HUES48 (cell line): ENCODE results near the gene NCS1.

ENCODE experiments used
- H3K27ac ChIP-seq: one replicate; pipeline ENCODE4 v1.7.0; 2013; ENCODE audit warnings: low read depth, low read length, inconsistent platforms
- H3K27me3 ChIP-seq: 2 replicates; pipeline ENCODE4 v1.6.1; 2013; ENCODE audit warnings: mild to moderate bottlenecking, low read length; ENCODE audit not compliant: control insufficient read depth, insufficient read depth
- H3K36me3 ChIP-seq: 2 replicates; pipeline ENCODE4 v1.6.1; 2013; ENCODE audit warnings: low read length; ENCODE audit not compliant: control insufficient read depth, insufficient read depth
- H3K4me1 ChIP-seq: 2 replicates; pipeline ENCODE4 v1.6.1; 2013; ENCODE audit warnings: mild to moderate bottlenecking, low read length; ENCODE audit not compliant: control insufficient read depth, insufficient read depth
- H3K4me3 ChIP-seq: 2 replicates; pipeline ENCODE4 v1.5.1; 2013; ENCODE audit warnings: mild to moderate bottlenecking, low read depth, low read length
- H3K9ac ChIP-seq: 2 replicates; pipeline ENCODE4 v1.6.1; 2013; ENCODE audit warnings: mild to moderate bottlenecking, low read depth, low read length, moderate library complexity
- H3K9me3 ChIP-seq: 2 replicates; pipeline ENCODE4 v1.6.1; 2013; ENCODE audit warnings: low read length; ENCODE audit not compliant: control insufficient read depth, insufficient read depth

The NCS1 gene

DNA sequence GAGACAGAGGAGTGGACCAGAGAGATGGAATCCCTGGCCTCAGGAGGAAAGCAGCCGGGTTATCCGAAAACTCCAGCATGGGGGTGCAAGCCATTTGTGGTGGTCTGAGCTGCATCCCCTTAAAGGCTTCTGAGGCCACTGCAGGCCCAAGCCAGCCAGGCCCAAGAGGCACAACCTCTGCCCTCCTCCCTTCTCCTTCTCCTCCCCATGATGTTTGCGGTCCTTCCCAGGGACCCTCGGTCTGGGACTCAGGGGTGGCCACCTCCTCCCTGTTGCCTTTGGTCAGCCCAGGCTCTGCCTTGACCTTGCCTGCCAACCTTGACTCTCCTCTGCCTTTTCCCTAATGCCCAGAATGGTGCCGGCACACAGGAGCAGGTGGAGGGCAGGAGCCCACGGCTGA is 4.6 kb downstream of the NCS1 start:
- H3K36me3 ChIP-seq = 0 out of 2 replicates have a peak, but pooled peaks cover 4% of the 10 kb centered on the region
- H3K9me3 ChIP-seq = no peaks in the 10 kb centered on the region
- no peak overlapping the region for H3K4me3 ChIP-seq
- H3K27ac ChIP-seq = no peak overlapping the region
- H3K4me1 ChIP-seq = peaks cover 6% of the 10 kb centered on the region; the same call in 1 of the 2 replicates
- no peaks in the 10 kb centered on the region for H3K27me3 ChIP-seq
- H3K9ac ChIP-seq = no peak overlapping the region

GRCh38 chr9:130177898-130178805 is 5.9 kb downstream of the NCS1 start:
- Histone ChIP-seq H3K9ac (no peak overlapping the region), H3K27ac (no peak overlapping the region), H3K9me3 (no peaks in the 10 kb centered on the region), H3K4me3 (no peak overlapping the region), H3K27me3 (no peaks in the 10 kb centered on the region), H3K4me1 (peaks cover 10% of the 10 kb centered on the region; the same call in 1 of the 2 replicates), H3K36me3 (0 out of 2 replicates have a peak, but pooled peaks cover 4% of the 10 kb centered on the region)

GRCh38 chr9:130179331-130179907 is 7.2 kb downstream of the NCS1 start:
- no peaks in the 10 kb centered on the region for H3K9me3 ChIP-seq
- 0 out of 2 replicates have a peak, but pooled peaks cover 7% of the 10 kb centered on the region for H3K4me1 ChIP-seq
- H3K9ac ChIP-seq = no peak overlapping the region

GRCh38 chr9:130180516-130180915 is 8.3 kb downstream of the NCS1 start:
- no peak overlapping the region for H3K9ac ChIP-seq
- H3K27me3 ChIP-seq = no peaks in the 10 kb centered on the region
- no peak overlapping the region for H3K27ac ChIP-seq
- H3K9me3 ChIP-seq = no peaks in the 10 kb centered on the region
- 0 out of 2 replicates have a peak, but pooled peaks cover 4% of the 10 kb centered on the region for H3K36me3 ChIP-seq
- no peak overlapping the region for H3K4me3 ChIP-seq
- peaks cover 11% of the 10 kb centered on the region; the same call in 1 of the 2 replicates for H3K4me1 ChIP-seq

More at GRCh38 chr9:130179331-130179907, 7.2 kb downstream of the NCS1 start:
- H3K4me3 ChIP-seq = no peak overlapping the region
- H3K27ac ChIP-seq = no peak overlapping the region
- no peaks in the 10 kb centered on the region for H3K27me3 ChIP-seq
- H3K36me3 ChIP-seq = 0 out of 2 replicates have a peak, but pooled peaks cover 4% of the 10 kb centered on the region

- H3K27me3 ChIP-seq = no peaks in the 10 kb centered on the region
- 0 out of 2 replicates have a peak, but pooled peaks cover 4% of the 10 kb centered on the region for H3K36me3 ChIP-seq
- H3K9me3 ChIP-seq = no peaks in the 10 kb centered on the region
- H3K9ac ChIP-seq = no peak overlapping the region
- H3K27ac ChIP-seq = no peak overlapping the region
- H3K4me3 ChIP-seq = no peak overlapping the region
- H3K4me1 ChIP-seq = peaks cover 25% of the 10 kb centered on the region
Observed at GRCh38 chr9:130181678-130182380, 9.6 kb downstream of the NCS1 start.

DNA sequence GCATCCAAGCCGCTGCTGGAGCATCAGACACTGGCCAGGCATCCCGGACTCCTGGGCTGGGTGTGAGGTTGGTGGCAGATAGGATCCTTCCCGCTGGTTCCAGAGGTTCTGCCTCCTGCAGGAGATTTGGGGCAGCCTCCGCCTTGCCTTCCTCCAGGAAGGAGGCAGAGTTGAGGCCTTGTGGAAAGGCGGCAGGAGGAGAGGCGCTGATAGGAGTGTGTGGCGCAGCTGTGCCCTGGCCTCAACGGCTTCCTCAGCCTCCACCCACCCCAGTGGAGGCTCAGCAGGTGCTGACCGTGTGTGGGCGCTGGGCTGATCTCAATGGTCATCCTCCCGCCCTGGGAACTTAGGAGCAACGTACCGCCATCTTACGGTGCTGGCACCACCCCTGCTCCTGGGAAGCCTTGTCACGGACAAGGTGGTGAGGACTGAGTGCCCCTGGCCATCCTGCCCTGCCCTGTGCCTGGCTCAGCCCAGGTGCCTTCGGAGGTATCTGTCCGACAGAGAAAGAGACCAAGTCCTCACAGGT is 10.2 kb downstream of the NCS1 start:
- H3K27ac ChIP-seq = peak overlapping the region; percentile 62
- H3K9ac ChIP-seq = no peak overlapping the region
- no peaks in the 10 kb centered on the region for H3K27me3 ChIP-seq
- no peak overlapping the region for H3K4me3 ChIP-seq
- 0 out of 2 replicates have a peak, but pooled peaks cover under 1% of the 10 kb centered on the region for H3K36me3 ChIP-seq
- peaks cover 31% of the 10 kb centered on the region for H3K4me1 ChIP-seq
- no peaks in the 10 kb centered on the region for H3K9me3 ChIP-seq

- H3K27ac ChIP-seq = peak overlapping the region; percentile 62
- no peaks in the 10 kb centered on the region for H3K36me3 ChIP-seq
- peaks cover 34% of the 10 kb centered on the region for H3K4me1 ChIP-seq
- H3K9me3 ChIP-seq = no peaks in the 10 kb centered on the region
- H3K27me3 ChIP-seq = no peaks in the 10 kb centered on the region
- H3K4me3 ChIP-seq = no peak overlapping the region
- no peak overlapping the region for H3K9ac ChIP-seq
Observed at GRCh38 chr9:130183133-130183762, 11.0 kb downstream of the NCS1 start.

GRCh38 chr9:130185017-130185416 is 12.8 kb downstream of the NCS1 start:
- no peaks in the 10 kb centered on the region for H3K9me3 ChIP-seq
- no peaks in the 10 kb centered on the region for H3K36me3 ChIP-seq
- H3K4me1 ChIP-seq = peaks cover 34% of the 10 kb centered on the region
- no peak overlapping the region for H3K4me3 ChIP-seq
- H3K27ac ChIP-seq = peak overlapping the region; percentile 64
- no peaks in the 10 kb centered on the region for H3K27me3 ChIP-seq
- H3K9ac ChIP-seq = no peak overlapping the region

GRCh38 chr9:130185490-130186031 is 13.4 kb downstream of the NCS1 start:
- Histone ChIP-seq H3K27ac (peak overlapping the region; percentile 64), H3K36me3 (no peaks in the 10 kb centered on the region), H3K9ac (no peak overlapping the region), H3K4me1 (peaks cover 34% of the 10 kb centered on the region), H3K9me3 (no peaks in the 10 kb centered on the region), H3K4me3 (no peak overlapping the region), H3K27me3 (no peaks in the 10 kb centered on the region)

- Histone ChIP-seq H3K4me1 (peaks cover 34% of the 10 kb centered on the region), H3K36me3 (no peaks in the 10 kb centered on the region), H3K27me3 (no peaks in the 10 kb centered on the region), H3K9ac (no peak overlapping the region), H3K4me3 (no peak overlapping the region), H3K9me3 (no peaks in the 10 kb centered on the region), H3K27ac (peak overlapping the region; percentile 64)
Observed at GRCh38 chr9:130186051-130186450, 13.8 kb downstream of the NCS1 start.
